GM18505 (cell line): ENCODE data around the gene SIRPB2.
"Not testable (repeated sequence)": the region's sequence is repeated elsewhere in the genome, so short reads cannot be mapped to it uniquely, and the experiment has no call there.

Experiments used
- ATAC-seq: cut with Tn5 transposase; IDR thresholded peaks from one replicate; pipeline ENCODE4 v1.9.1; 2021; ENCODE audit not compliant: unreplicated experiment
- POLR2A ChIP-seq: IDR thresholded peaks from 4 replicates; pipeline ENCODE4 v1.6.1; 2011; ENCODE audit warnings: borderline replicate concordance; ENCODE audit not compliant: insufficient read depth, insufficient read length; ENCODE audit errors: extremely low read depth

The SIRPB2 gene

GRCh38 chr20:1517010-1517409, 25.8 kb upstream of the SIRPB2 start:
- no peak for TF ChIP-seq POLR2A

GRCh38 chr20:1513801-1514200, 22.6 kb upstream of the SIRPB2 start:
- no peak for ATAC-seq
- no peak for TF ChIP-seq POLR2A

More at GRCh38 chr20:1517010-1517409, 25.8 kb upstream of the SIRPB2 start:
- ATAC-seq = no peak

GRCh38 chr20:1509237-1509636, 18.0 kb upstream of the SIRPB2 start:
- no peak for TF ChIP-seq POLR2A
- no peak for ATAC-seq

GRCh38 chr20:1508574-1508973, 17.4 kb upstream of the SIRPB2 start:
- ATAC-seq = no peak
- TF ChIP-seq POLR2A = no peak

GRCh38 chr20:1507276-1507675, 16.1 kb upstream of the SIRPB2 start:
- no peak for ATAC-seq
- TF ChIP-seq POLR2A = no peak

- no peak for TF ChIP-seq POLR2A
- ATAC-seq = no peak
Measured at GRCh38 chr20:1505871-1506270, 14.7 kb upstream of the SIRPB2 start.

GRCh38 chr20:1505361-1505760, 14.1 kb upstream of the SIRPB2 start:
- no peak for TF ChIP-seq POLR2A
- ATAC-seq = no peak

- peak; percentile 92 for ATAC-seq
- TF ChIP-seq POLR2A = no peak
Measured at GRCh38 chr20:1503564-1504227, 12.5 kb upstream of the SIRPB2 start.

- ATAC-seq = no peak
- no peak for TF ChIP-seq POLR2A
Measured at GRCh38 chr20:1500496-1500895, 9.3 kb upstream of the SIRPB2 start.

GRCh38 chr20:1499528-1500420, 8.6 kb upstream of the SIRPB2 start:
- TF ChIP-seq POLR2A = no peak
- no peak for ATAC-seq

- ATAC-seq = not testable (repeated sequence)
Measured at GRCh38 chr20:1497371-1497770, 6.2 kb upstream of the SIRPB2 start.

GRCh38 chr20:1496930-1497329, 5.7 kb upstream of the SIRPB2 start:
- no peak for ATAC-seq
- no peak for TF ChIP-seq POLR2A

- no peak for ATAC-seq
- no peak for TF ChIP-seq POLR2A
Measured at GRCh38 chr20:1494436-1494835, 3.2 kb upstream of the SIRPB2 start.

- no peak for ATAC-seq
- TF ChIP-seq POLR2A = no peak
Measured at GRCh38 chr20:1493536-1493935, 2.3 kb upstream of the SIRPB2 start.
